Right atrium auricular region (tissue), 2 donors: ENCODE measurements around the gene COL21A1. TPM values are rescaled to one million over a fixed set of nuclear protein-coding genes. Genes with fewer than 3 reads are reported as not detected.

Source experiments
- DNase-seq: peaks from one replicate; pipeline ENCODE4 v3.0.0-alpha.2; 2019; ENCODE audit warnings: low spot score
- H3K27ac ChIP-seq, 2 donors: fragments of 200-600 bp; sonication (generic); 1 replicate in 1 of 2; 2 replicates in 1 of 2; pipeline ENCODE4 v1.5.1; 2016 to 2019
- H3K27me3 ChIP-seq, 2 donors: fragments of 200-600 bp; sonication (generic); one replicate each; pipeline versions ENCODE4 v1.5.1 to v1.6.0; 2017 to 2019
- H3K36me3 ChIP-seq: fragments of 200-600 bp; sonication (generic); one replicate; pipeline ENCODE4 v1.5.1; 2016
- H3K4me1 ChIP-seq, 2 donors: fragments of 200-600 bp; sonication (generic); one replicate each; pipeline versions ENCODE4 v1.5.1 to v1.6.0; 2017 to 2019
- H3K4me3 ChIP-seq, 2 donors: fragments of 200-600 bp; sonication (generic); 1 replicate in 1 of 2; 2 replicates in 1 of 2; pipeline ENCODE4 v1.5.1; 2017 to 2019; ENCODE audit warnings: mild to moderate bottlenecking in 1 of 2, moderate library complexity in 1 of 2
- H3K9me3 ChIP-seq, 2 donors: fragments of 200-600 bp; sonication (generic); one replicate each; pipeline ENCODE4 v1.5.1; 2019
- CTCF ChIP-seq, 2 donors: fragments of 200-600 bp; sonication (generic); IDR thresholded peaks; one replicate each; pipeline ENCODE4 v1.5.1; 2019; ENCODE audit warnings: antibody characterized with exemption in 2 of 2
- total RNA-seq, 2 donors: library from RNA; depleted of rRNA; stranded (reverse); fragments of >200 nt; gene quantifications; one replicate each; pipeline ENCODE4 v1.1.0, GENCODE V29; 2016

COL21A1 gene
- total RNA-seq, 2 donors from 2014 or later: 13.6 to 89.7 TPM

- Histone ChIP-seq H3K4me3 (no peak overlapping the region), H3K27ac (no peak overlapping the region), H3K4me1 (no peaks in the 10 kb centered on the region), H3K9me3 (no peaks in the 10 kb centered on the region), H3K27me3 (no peaks in the 10 kb centered on the region), H3K36me3 (no peaks in the 10 kb centered on the region)
- DNase-seq: no peak
- no peak for TF ChIP-seq CTCF (IDR thresholded peaks at IDR 0.05)
These were observed 59.7 kb downstream of the COL21A1 start for GRCh38 chr6:56187686-56188085.

- Histone ChIP-seq H3K9me3 (peaks cover 5 to 43% of the 10 kb centered on the region in 2 donors), H3K4me3 (no peak overlapping the region), H3K4me1 (no peaks in the 10 kb centered on the region), H3K27me3 (no peaks in the 10 kb centered on the region), H3K27ac (no peak overlapping the region), H3K36me3 (no peaks in the 10 kb centered on the region)
- no peak for TF ChIP-seq CTCF (IDR thresholded peaks at IDR 0.05)
- no peak for DNase-seq
These were observed 70.6 kb downstream of the COL21A1 start for GRCh38 chr6:56176741-56177140.

- Histone ChIP-seq H3K4me3 (no peak overlapping the region), H3K9me3 (peaks cover 5 to 49% of the 10 kb centered on the region in 2 donors)
These were observed 74.2 kb downstream of the COL21A1 start for GRCh38 chr6:56173228-56173627.

GRCh38 chr6:56172144-56172543, 75.2 kb downstream of the COL21A1 start:
- DNase-seq: no peak
- peaks cover 5 to 49% of the 10 kb centered on the region in 2 donors for H3K9me3 ChIP-seq
- H3K36me3 ChIP-seq: no peaks in the 10 kb centered on the region
- TF ChIP-seq CTCF (IDR thresholded peaks at IDR 0.05): no peak
- H3K27ac ChIP-seq: no peak overlapping the region
- H3K4me3 ChIP-seq: no peak overlapping the region
- no peaks in the 10 kb centered on the region for H3K4me1 ChIP-seq
- H3K27me3 ChIP-seq: no peaks in the 10 kb centered on the region

More at GRCh38 chr6:56173228-56173627, 74.2 kb downstream of the COL21A1 start:
- TF ChIP-seq CTCF (IDR thresholded peaks at IDR 0.05): no peak
- no peak overlapping the region for H3K27ac ChIP-seq
- H3K4me1 ChIP-seq: no peaks in the 10 kb centered on the region
- DNase-seq: no peak
- no peaks in the 10 kb centered on the region for H3K27me3 ChIP-seq
- H3K36me3 ChIP-seq: no peaks in the 10 kb centered on the region

- no peaks in the 10 kb centered on the region for H3K36me3 ChIP-seq
- H3K4me1 ChIP-seq: no peaks in the 10 kb centered on the region
- DNase-seq: no peak
- H3K4me3 ChIP-seq: no peak overlapping the region
- no peaks in the 10 kb centered on the region for H3K27me3 ChIP-seq
- H3K9me3 ChIP-seq: peaks cover 5 to 32% of the 10 kb centered on the region in 2 donors
- TF ChIP-seq CTCF (IDR thresholded peaks at IDR 0.05): no peak
- no peak overlapping the region for H3K27ac ChIP-seq
These were observed 78.0 kb downstream of the COL21A1 start for GRCh38 chr6:56169366-56169765.

GRCh38 chr6:56168596-56168995, 78.8 kb downstream of the COL21A1 start:
- no peaks in the 10 kb centered on the region for H3K4me1 ChIP-seq
- DNase-seq: no peak
- H3K4me3 ChIP-seq: no peak overlapping the region
- TF ChIP-seq CTCF (IDR thresholded peaks at IDR 0.05): no peak
- no peaks in the 10 kb centered on the region for H3K36me3 ChIP-seq
- no peaks in the 10 kb centered on the region for H3K27me3 ChIP-seq
- H3K27ac ChIP-seq: no peak overlapping the region
- peaks cover 5 to 24% of the 10 kb centered on the region in 2 donors for H3K9me3 ChIP-seq
